Measurements from ENCODE around the gene CUEDC1. TPM values are rescaled to one million over a fixed set of nuclear protein-coding genes. Genes with fewer than 3 reads are reported as not detected.

The CUEDC1 gene
- total and polyA plus RNA-seq, 2 of the 13 experiments (the other 11 are each of a cell fraction or from before 2014, with no cell fraction given), result 7.4 to 12.9 TPM

DNA sequence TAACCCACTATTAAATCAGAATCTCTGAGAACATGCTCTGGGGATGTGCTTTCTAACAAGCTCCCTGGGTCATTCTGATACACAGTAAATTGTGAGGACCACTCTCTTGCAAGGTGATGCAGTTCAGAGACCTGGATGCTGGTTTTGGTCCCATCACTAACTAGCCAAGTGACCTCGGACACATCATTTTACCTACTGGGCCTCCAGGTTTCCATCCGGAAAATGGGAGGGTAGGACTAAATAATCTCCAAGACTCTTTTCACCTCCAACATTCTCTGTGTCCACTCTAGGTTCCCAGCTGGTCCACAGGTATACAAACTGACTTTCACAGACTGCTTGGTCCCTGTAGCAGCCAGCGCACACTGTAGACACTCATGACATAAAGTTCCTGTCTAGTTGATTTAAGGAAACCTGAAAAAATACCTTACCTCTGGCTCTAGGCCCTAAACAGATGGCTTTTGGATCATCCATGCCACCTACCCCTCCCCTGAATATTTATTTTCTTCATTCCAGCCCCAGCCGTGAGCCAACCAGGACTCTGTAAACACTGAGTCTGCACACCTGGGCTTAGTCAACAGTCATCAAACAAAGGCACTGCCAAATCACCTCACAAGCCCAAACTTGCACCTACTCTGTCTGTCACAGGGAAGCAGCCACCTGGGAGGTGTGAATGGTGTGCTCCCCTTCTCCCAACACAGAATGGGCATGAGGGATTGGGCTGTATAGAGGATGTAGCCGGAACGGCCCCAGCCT, 54.0 kb downstream of the CUEDC1 start (continued):
- TF ChIP-seq, protein P1, sequence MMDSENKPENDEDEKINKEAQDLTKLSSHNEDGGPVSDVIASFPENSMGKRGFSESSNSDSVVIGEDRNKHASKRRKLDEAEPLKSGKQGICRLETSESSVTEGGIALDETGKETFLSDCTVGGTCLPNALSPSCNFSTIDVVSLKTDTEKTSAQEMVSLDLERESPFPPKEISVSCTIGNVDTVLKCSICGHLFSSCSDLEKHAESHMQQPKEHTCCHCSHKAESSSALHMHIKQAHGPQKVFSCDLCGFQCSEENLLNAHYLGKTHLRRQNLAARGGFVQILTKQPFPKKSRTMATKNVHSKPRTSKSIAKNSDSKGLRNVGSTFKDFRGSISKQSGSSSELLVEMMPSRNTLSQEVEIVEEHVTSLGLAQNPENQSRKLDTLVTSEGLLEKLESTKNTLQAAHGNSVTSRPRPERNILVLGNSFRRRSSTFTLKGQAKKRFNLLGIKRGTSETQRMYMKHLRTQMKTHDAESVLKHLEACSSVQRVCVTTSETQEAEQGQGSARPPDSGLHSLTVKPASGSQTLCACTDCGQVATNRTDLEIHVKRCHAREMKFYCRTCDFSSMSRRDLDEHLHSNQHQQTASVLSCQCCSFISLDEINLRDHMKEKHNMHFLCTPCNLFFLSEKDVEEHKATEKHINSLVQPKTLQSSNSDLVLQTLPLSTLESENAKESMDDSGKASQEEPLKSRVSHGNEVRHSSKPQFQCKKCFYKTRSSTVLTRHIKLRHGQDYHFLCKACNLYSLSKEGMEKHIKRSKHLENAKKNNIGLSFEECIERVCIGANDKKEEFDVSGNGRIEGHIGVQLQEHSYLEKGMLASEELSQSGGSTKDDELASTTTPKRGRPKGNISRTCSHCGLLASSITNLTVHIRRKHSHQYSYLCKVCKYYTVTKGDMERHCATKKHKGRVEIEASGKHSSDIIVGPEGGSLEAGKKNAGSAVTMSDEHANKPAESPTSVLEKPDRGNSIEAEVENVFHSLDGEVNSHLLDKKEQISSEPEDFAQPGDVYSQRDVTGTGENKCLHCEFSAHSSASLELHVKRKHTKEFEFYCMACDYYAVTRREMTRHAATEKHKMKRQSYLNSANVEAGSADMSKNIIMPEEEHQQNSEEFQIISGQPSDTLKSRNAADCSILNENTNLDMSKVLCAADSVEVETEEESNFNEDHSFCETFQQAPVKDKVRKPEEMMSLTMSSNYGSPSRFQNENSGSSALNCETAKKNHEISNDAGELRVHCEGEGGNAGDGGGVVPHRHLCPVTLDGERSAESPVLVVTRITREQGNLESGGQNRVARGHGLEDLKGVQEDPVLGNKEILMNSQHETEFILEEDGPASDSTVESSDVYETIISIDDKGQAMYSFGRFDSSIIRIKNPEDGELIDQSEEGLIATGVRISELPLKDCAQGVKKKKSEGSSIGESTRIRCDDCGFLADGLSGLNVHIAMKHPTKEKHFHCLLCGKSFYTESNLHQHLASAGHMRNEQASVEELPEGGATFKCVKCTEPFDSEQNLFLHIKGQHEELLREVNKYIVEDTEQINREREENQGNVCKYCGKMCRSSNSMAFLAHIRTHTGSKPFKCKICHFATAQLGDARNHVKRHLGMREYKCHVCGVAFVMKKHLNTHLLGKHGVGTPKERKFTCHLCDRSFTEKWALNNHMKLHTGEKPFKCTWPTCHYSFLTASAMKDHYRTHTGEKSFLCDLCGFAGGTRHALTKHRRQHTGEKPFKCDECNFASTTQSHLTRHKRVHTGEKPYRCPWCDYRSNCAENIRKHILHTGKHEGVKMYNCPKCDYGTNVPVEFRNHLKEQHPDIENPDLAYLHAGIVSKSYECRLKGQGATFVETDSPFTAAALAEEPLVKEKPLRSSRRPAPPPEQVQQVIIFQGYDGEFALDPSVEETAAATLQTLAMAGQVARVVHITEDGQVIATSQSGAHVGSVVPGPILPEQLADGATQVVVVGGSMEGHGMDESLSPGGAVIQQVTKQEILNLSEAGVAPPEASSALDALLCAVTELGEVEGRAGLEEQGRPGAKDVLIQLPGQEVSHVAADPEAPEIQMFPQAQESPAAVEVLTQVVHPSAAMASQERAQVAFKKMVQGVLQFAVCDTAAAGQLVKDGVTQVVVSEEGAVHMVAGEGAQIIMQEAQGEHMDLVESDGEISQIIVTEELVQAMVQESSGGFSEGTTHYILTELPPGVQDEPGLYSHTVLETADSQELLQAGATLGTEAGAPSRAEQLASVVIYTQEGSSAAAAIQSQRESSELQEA (CRISPR knock-in tag; IDR thresholded peaks at IDR 0.05; ENCODE audit: not compliant biosample characterization), result no peak
- TF ChIP-seq ZSCAN25 (CRISPR knock-in tag; IDR thresholded peaks at IDR 0.05) (no peak), SIX1 (CRISPR knock-in tag; IDR thresholded peaks at IDR 0.05; ENCODE audit: borderline replicate concordance) (no peak), ONECUT2 (CRISPR knock-in tag; IDR thresholded peaks at IDR 0.05) (no peak), ZEB1 (IDR thresholded peaks at IDR 0.05; ENCODE audit: insufficient replicate concordance, low read depth) (peak; percentile 98), MXI1 (IDR thresholded peaks at IDR 0.05; ENCODE audit: borderline replicate concordance, low read depth, low read length) (no peak), ZNF468 (CRISPR knock-in tag; IDR thresholded peaks at IDR 0.05) (no peak), ZFP90 (CRISPR knock-in tag; IDR thresholded peaks at IDR 0.05; ENCODE audit: borderline replicate concordance) (0 out of 2 replicates have a peak, but pooled peaks have one; percentile 39)
- TF ChIP-seq, protein P2, sequence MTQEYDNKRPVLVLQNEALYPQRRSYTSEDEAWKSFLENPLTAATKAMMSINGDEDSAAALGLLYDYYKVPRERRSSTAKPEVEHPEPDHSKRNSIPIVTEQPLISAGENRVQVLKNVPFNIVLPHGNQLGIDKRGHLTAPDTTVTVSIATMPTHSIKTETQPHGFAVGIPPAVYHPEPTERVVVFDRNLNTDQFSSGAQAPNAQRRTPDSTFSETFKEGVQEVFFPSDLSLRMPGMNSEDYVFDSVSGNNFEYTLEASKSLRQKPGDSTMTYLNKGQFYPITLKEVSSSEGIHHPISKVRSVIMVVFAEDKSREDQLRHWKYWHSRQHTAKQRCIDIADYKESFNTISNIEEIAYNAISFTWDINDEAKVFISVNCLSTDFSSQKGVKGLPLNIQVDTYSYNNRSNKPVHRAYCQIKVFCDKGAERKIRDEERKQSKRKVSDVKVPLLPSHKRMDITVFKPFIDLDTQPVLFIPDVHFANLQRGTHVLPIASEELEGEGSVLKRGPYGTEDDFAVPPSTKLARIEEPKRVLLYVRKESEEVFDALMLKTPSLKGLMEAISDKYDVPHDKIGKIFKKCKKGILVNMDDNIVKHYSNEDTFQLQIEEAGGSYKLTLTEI (CRISPR knock-in tag; conservative IDR thresholded peaks at IDR 0.05), result no peak
- TF ChIP-seq, protein P3, sequence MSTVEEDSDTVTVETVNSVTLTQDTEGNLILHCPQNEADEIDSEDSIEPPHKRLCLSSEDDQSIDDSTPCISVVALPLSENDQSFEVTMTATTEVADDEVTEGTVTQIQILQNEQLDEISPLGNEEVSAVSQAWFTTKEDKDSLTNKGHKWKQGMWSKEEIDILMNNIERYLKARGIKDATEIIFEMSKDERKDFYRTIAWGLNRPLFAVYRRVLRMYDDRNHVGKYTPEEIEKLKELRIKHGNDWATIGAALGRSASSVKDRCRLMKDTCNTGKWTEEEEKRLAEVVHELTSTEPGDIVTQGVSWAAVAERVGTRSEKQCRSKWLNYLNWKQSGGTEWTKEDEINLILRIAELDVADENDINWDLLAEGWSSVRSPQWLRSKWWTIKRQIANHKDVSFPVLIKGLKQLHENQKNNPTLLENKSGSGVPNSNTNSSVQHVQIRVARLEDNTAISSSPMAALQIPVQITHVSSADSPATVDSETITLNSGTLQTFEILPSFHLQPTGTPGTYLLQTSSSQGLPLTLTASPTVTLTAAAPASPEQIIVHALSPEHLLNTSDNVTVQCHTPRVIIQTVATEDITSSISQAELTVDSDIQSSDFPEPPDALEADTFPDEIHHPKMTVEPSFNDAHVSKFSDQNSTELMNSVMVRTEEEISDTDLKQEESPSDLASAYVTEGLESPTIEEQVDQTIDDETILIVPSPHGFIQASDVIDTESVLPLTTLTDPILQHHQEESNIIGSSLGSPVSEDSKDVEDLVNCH (CRISPR knock-in tag; IDR thresholded peaks at IDR 0.05), result no peak
- TF ChIP-seq, protein P4, sequence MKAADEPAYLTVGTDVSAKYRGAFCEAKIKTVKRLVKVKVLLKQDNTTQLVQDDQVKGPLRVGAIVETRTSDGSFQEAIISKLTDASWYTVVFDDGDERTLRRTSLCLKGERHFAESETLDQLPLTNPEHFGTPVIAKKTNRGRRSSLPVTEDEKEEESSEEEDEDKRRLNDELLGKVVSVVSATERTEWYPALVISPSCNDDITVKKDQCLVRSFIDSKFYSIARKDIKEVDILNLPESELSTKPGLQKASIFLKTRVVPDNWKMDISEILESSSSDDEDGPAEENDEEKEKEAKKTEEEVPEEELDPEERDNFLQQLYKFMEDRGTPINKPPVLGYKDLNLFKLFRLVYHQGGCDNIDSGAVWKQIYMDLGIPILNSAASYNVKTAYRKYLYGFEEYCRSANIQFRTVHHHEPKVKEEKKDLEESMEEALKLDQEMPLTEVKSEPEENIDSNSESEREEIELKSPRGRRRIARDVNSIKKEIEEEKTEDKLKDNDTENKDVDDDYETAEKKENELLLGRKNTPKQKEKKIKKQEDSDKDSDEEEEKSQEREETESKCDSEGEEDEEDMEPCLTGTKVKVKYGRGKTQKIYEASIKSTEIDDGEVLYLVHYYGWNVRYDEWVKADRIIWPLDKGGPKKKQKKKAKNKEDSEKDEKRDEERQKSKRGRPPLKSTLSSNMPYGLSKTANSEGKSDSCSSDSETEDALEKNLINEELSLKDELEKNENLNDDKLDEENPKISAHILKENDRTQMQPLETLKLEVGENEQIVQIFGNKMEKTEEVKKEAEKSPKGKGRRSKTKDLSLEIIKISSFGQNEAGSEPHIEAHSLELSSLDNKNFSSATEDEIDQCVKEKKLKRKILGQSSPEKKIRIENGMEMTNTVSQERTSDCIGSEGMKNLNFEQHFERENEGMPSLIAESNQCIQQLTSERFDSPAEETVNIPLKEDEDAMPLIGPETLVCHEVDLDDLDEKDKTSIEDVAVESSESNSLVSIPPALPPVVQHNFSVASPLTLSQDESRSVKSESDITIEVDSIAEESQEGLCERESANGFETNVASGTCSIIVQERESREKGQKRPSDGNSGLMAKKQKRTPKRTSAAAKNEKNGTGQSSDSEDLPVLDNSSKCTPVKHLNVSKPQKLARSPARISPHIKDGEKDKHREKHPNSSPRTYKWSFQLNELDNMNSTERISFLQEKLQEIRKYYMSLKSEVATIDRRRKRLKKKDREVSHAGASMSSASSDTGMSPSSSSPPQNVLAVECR (CRISPR knock-in tag; IDR thresholded peaks at IDR 0.05; ENCODE audit: borderline replicate concordance), result no peak

All from HepG2 (cell line).